K562 (cell line): ENCODE results near the gene ZNF468. TPM values are rescaled to one million over a fixed set of nuclear protein-coding genes. Genes with fewer than 3 reads are reported as not detected.

Experiments
- BCL6 ChIP-seq: fragments of 250-450 bp; sonication (Bioruptor Pico); IDR thresholded peaks from 2 replicates; pipeline ENCODE4 v1.4.0; 2020
- CCNT2 ChIP-seq: IDR thresholded peaks from 2 replicates; pipeline ENCODE4 v1.6.1; 2011; ENCODE audit warnings: borderline replicate concordance, low read depth, mild to moderate bottlenecking, moderate library complexity, mixed read lengths, low read length; ENCODE audit not compliant: insufficient read length; ENCODE audit errors: extremely low read depth
- GATAD2B ChIP-seq: fragments of 450-650 bp; IDR thresholded peaks from 2 replicates; pipeline ENCODE4 v1.6.1; 2017; ENCODE audit warnings: mild to moderate bottlenecking, borderline replicate concordance
- HDAC2 ChIP-seq: fragments of 450-650 bp; IDR thresholded peaks from 2 replicates; pipeline ENCODE4 v1.6.1; 2016; ENCODE audit warnings: mild to moderate bottlenecking
- JUN ChIP-seq, 2 experiments: sonication (generic) in 1 of 2; formaldehyde crosslinking in 1 of 2; IDR thresholded peaks; 2 replicates each; pipeline versions ENCODE4 v1.6.1 to v1.8.0; 2012 to 2022; ENCODE audit warnings: borderline replicate concordance in 2 of 2, mild to moderate bottlenecking in 2 of 2, improper control_type of control experiment in 1 of 2, low read depth in 1 of 2, low read length in 1 of 2, missing genetic modification reagents in 1 of 2
- JUNB ChIP-seq: fragments of 450-650 bp; formaldehyde crosslinking; conservative IDR thresholded peaks from 2 replicates; pipeline ENCODE4 v1.4.0; 2020; ENCODE audit warnings: mild to moderate bottlenecking
- MAFF ChIP-seq: IDR thresholded peaks from 2 replicates; pipeline ENCODE4 v1.6.1; 2012; ENCODE audit warnings: low read length, improper control_type of control experiment
- MAFK ChIP-seq: IDR thresholded peaks from 2 replicates; pipeline ENCODE4 v1.6.1; 2011; ENCODE audit warnings: low read length, improper control_type of control experiment
- MCM7 ChIP-seq, 2 experiments: fragments of 450-650 bp; IDR thresholded peaks; 2 replicates each; pipeline ENCODE4 v1.6.1; 2016 to 2018
- MEF2A ChIP-seq: IDR thresholded peaks from 2 replicates; pipeline ENCODE4 v1.6.1; 2011; ENCODE audit warnings: low read depth, mild to moderate bottlenecking, low read length, moderate library complexity; ENCODE audit not compliant: control insufficient read depth
- PHB ChIP-seq: fragments of 250-450 bp; sonication (Bioruptor Pico); IDR thresholded peaks from 2 replicates; pipeline ENCODE4 v1.5.0; 2021
- SRSF9 ChIP-seq: fragments of 200-400 bp; formaldehyde crosslinking; IDR thresholded peaks from 2 replicates; pipeline ENCODE4 v1.6.1; 2017; ENCODE audit warnings: low read depth, low read length, borderline replicate concordance
- TCF7L2 ChIP-seq: fragments of 150-350 bp; IDR thresholded peaks from 2 replicates; pipeline ENCODE4 v1.6.1; 2016; ENCODE audit warnings: low read depth, mild to moderate bottlenecking, low read length, moderate library complexity
- THRAP3 ChIP-seq: fragments of 450-650 bp; IDR thresholded peaks from 2 replicates; pipeline ENCODE4 v1.6.1; 2016; ENCODE audit warnings: mild to moderate bottlenecking, inconsistent platforms, borderline replicate concordance
- ZKSCAN1 ChIP-seq: fragments of 150-350 bp; IDR thresholded peaks from 2 replicates; pipeline ENCODE4 v1.6.1; 2016; ENCODE audit warnings: low read depth, low read length
- ZNF785 ChIP-seq: fragments of 250-450 bp; sonication (Bioruptor Pico); IDR thresholded peaks from 2 replicates; pipeline ENCODE4 v1.4.0; 2020; ENCODE audit warnings: mild to moderate bottlenecking
- polyA plus RNA-seq, 8 experiments: library from polyadenylated mRNA; depleted of rRNA in 4 of 8; stranded (reverse) in 5 of 8; unstranded in 3 of 8; fragments of >200 nt; fragmentation: Nextera tagmentation in 2 of 8; fragmentation: Illumina TruSeq in 1 of 8; extraction: Ambion mirVana in 2 of 8; extraction: Trizol in 1 of 8; gene quantifications; 2 replicates each; pipeline versions ENCODE4 v1.2.1 to v1.2.3, GENCODE V29; 2011 to 2014; ENCODE audit warnings: inconsistent platforms in 1 of 8, missing spikeins in 1 of 8
- total RNA-seq, 7 experiments: library from RNA; depleted of rRNA in 6 of 7; stranded (reverse); fragments of >200 nt in 6 of 7; fragmentation: Illumina TruSeq in 2 of 7; extraction: Trizol in 2 of 7; gene quantifications; 2 replicates each; pipeline versions ENCODE4 v1.2.1 to v1.2.3, GENCODE V29; 2011 to 2021; ENCODE audit warnings: low replicate concordance in 1 of 7
- TF ChIP-seq, protein P1 (sequence below), 2 experiments: IDR thresholded peaks in 1 of 2; conservative IDR thresholded peaks in 1 of 2; 2 replicates each; pipeline ENCODE4 v1.6.1; 2016; ENCODE audit warnings: low read depth in 2 of 2, mild to moderate bottlenecking in 1 of 2, missing compliant biosample characterization in 1 of 2, missing genetic modification characterization in 1 of 2, moderate library complexity in 1 of 2
- TF ChIP-seq, protein P2 (sequence below): fragments of 250-450 bp; sonication (Bioruptor Pico); IDR thresholded peaks from 2 replicates; pipeline ENCODE4 v1.5.0; 2021; ENCODE audit warnings: mild to moderate bottlenecking, borderline replicate concordance
- TF ChIP-seq, protein P3 (sequence below), 3 experiments: IDR thresholded peaks in 2 of 3; conservative IDR thresholded peaks in 1 of 3; 2 replicates each; pipeline ENCODE4 v1.5.1; 2011 to 2012; ENCODE audit warnings: low read length in 3 of 3, mild to moderate bottlenecking in 3 of 3, control low read depth in 2 of 3, improper control_type of control experiment in 1 of 3, inconsistent platforms in 1 of 3, low read depth in 1 of 3, mixed read lengths in 1 of 3, moderate library complexity in 1 of 3; ENCODE audit not compliant: insufficient read depth in 2 of 3

The ZNF468 gene
- total and polyA plus RNA-seq, 9 of the 15 experiments (the other 6 are each of a cell fraction or from before 2014, with no cell fraction given): 15.9 to 36.2 (median 23.2) TPM

DNA sequence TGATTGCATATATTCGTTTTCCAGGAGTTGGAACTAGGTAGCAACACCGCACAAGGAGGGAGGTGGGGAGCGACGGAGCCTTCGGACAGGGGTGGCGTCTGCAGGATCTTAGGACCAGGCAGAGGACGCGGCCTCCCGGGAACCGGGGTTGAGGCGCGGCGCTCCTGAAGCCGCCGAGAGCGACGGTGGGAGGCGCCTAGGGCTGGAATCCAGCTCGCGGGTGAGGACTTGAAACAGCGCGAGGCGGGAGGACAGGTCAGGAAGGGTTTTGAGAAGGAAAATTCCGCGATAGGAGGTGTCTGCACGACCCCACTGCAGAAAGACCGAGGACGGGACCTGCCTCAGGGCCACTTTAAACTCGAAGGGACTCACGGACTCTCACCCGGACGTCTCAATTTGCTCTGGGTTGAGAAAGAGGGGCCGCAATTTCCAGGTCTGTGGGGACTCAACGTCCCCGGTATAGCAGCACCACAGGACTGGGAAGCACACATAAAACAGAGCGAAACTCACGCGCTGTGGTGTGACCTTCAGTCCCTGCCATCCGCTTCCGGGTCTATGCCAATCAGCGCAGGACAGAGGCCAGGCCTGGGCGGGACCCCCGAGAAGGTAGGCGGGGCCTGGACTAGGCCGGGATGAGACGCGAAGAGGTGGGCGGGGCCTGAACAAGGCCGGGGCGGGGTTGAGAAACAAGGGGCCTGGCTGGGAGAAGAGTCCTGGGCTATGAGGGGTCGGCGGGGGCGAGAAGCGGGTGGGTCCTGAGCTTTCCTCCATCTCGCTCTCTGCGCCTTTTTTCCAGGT, 39.9 kb upstream of the ZNF468 start, which contains the start of gene ZNF320 (continued):
- TF ChIP-seq, protein P1, sequence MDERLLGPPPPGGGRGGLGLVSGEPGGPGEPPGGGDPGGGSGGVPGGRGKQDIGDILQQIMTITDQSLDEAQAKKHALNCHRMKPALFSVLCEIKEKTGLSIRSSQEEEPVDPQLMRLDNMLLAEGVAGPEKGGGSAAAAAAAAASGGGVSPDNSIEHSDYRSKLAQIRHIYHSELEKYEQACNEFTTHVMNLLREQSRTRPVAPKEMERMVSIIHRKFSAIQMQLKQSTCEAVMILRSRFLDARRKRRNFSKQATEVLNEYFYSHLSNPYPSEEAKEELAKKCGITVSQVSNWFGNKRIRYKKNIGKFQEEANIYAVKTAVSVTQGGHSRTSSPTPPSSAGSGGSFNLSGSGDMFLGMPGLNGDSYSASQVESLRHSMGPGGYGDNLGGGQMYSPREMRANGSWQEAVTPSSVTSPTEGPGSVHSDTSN (CRISPR knock-in tag; IDR thresholded peaks at IDR 0.05; ENCODE audit: low read depth): no peak; the same call in 1 of the 2 replicates
- TF ChIP-seq, protein P1 (tag; conservative IDR thresholded peaks at IDR 0.05; ENCODE audit: low read depth): peak; percentile 43
- TF ChIP-seq TCF7L2 (no peak), SRSF9 (no peak), JUN (IDR thresholded peaks at IDR 0.05; ENCODE audit: borderline replicate concordance, low read depth, low read length) (no peak), JUN (CRISPR knock-in tag; IDR thresholded peaks at IDR 0.05; ENCODE audit: borderline replicate concordance) (no peak), THRAP3 (no peak), MAFK (no peak), MEF2A (no peak), HDAC2 (no peak), MCM7 (IDR thresholded peaks at IDR 0.05) (no peak), BCL6 (CRISPR knock-in tag) (no peak), MAFF (no peak), ZNF785 (CRISPR knock-in tag) (no peak), CCNT2 (no peak), GATAD2B (no peak), JUNB (no peak), ZKSCAN1 (no peak), PHB (CRISPR knock-in tag) (no peak)
- TF ChIP-seq, protein P2, sequence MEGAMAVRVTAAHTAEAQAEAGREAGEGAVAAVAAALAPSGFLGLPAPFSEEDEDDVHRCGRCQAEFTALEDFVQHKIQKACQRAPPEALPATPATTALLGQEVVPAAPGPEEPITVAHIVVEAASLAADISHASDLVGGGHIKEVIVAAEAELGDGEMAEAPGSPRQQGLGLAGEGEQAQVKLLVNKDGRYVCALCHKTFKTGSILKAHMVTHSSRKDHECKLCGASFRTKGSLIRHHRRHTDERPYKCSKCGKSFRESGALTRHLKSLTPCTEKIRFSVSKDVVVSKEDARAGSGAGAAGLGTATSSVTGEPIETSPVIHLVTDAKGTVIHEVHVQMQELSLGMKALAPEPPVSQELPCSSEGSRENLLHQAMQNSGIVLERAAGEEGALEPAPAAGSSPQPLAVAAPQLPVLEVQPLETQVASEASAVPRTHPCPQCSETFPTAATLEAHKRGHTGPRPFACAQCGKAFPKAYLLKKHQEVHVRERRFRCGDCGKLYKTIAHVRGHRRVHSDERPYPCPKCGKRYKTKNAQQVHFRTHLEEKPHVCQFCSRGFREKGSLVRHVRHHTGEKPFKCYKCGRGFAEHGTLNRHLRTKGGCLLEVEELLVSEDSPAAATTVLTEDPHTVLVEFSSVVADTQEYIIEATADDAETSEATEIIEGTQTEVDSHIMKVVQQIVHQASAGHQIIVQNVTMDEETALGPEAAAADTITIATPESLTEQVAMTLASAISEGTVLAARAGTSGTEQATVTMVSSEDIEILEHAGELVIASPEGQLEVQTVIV: no peak
- TF ChIP-seq, protein P3, sequence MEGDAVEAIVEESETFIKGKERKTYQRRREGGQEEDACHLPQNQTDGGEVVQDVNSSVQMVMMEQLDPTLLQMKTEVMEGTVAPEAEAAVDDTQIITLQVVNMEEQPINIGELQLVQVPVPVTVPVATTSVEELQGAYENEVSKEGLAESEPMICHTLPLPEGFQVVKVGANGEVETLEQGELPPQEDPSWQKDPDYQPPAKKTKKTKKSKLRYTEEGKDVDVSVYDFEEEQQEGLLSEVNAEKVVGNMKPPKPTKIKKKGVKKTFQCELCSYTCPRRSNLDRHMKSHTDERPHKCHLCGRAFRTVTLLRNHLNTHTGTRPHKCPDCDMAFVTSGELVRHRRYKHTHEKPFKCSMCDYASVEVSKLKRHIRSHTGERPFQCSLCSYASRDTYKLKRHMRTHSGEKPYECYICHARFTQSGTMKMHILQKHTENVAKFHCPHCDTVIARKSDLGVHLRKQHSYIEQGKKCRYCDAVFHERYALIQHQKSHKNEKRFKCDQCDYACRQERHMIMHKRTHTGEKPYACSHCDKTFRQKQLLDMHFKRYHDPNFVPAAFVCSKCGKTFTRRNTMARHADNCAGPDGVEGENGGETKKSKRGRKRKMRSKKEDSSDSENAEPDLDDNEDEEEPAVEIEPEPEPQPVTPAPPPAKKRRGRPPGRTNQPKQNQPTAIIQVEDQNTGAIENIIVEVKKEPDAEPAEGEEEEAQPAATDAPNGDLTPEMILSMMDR (IDR thresholded peaks at IDR 0.05 in 2 of 3, conservative IDR thresholded peaks at IDR 0.05 in 1 of 3; ENCODE audit: insufficient read depth in 2 of 3, low read depth in 1 of 3, low read length in 3 of 3): no peak
